NT2/D1 (cell line): ENCODE results near the gene R3HDM4.
"Not testable (repeated sequence)": the region's sequence is repeated elsewhere in the genome, so short reads cannot be mapped to it uniquely, and the experiment has no call there.

Experiments
- DNase-seq: peaks from one replicate; pipeline ENCODE4 v3.0.0-alpha.2; 2011; ENCODE audit warnings: low read depth, low spot score
- H3K27me3 ChIP-seq: 2 replicates; pipeline ENCODE4 v1.6.0; 2011; ENCODE audit warnings: mild to moderate bottlenecking; ENCODE audit not compliant: insufficient read length, insufficient read depth
- H3K36me3 ChIP-seq: 2 replicates; pipeline ENCODE4 v1.6.1; 2011; ENCODE audit warnings: mild to moderate bottlenecking, low read length, mixed read lengths; ENCODE audit not compliant: insufficient read depth, insufficient read length
- H3K4me1 ChIP-seq: 2 replicates; pipeline ENCODE4 v1.5.1; 2011; ENCODE audit not compliant: insufficient read depth, insufficient read length
- H3K4me3 ChIP-seq: 2 replicates; pipeline ENCODE4 v1.5.1; 2011; ENCODE audit warnings: low read depth; ENCODE audit not compliant: insufficient read length
- H3K9ac ChIP-seq: 2 replicates; pipeline ENCODE4 v1.6.0; 2011; ENCODE audit warnings: low read depth; ENCODE audit not compliant: insufficient read length
- H3K9me3 ChIP-seq: 2 replicates; pipeline ENCODE4 v1.5.1; 2011; ENCODE audit warnings: mild to moderate bottlenecking, low read length; ENCODE audit not compliant: insufficient read depth
- SUZ12 ChIP-seq: IDR thresholded peaks from 2 replicates; pipeline ENCODE4 v1.6.1; 2011; ENCODE audit not compliant: insufficient read length, insufficient read depth; ENCODE audit errors: extremely low read depth
- YY1 ChIP-seq: IDR thresholded peaks from 2 replicates; pipeline ENCODE4 v1.6.1; 2011; ENCODE audit not compliant: insufficient read length, insufficient read depth
- ZNF274 ChIP-seq: IDR thresholded peaks from 2 replicates; pipeline ENCODE4 v1.6.1; 2011; ENCODE audit warnings: mild to moderate bottlenecking, low read depth, low read length

Gene R3HDM4

DNA sequence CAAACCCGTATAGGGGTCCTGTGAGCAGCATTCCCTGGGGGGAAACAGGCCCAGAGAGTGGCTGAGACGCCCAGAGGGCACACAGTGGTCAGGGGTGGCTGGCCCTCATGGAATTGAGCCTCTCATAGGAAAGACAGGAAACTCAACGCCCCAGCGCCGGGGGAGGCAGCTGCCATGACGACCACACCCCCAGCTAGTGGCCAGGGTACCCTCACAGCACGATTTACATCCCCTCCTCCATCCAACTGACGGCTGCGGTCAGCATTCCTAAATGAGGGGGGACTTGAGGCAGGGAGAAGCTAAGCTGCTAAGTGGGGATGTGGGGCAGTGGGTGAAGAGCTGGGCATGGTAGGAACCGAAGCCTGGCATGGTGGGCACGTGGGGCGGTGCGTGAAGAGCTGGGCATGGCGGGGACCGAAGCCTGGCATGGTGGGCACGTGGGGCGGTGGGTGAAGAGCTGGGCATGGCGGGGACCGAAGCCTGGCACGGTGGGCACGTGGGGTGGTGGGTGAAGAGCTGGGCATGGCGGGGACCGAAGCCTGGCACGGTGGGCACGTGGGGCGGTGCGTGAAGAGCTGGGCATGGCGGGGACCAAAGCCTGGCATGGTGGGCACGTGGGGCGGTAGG, 30.0 kb downstream of the R3HDM4 start:
- H3K9me3 ChIP-seq: peaks cover 6% of the 10 kb centered on the region; the same call in 1 of the 2 replicates
- peaks cover 7% of the 10 kb centered on the region for H3K4me1 ChIP-seq
- H3K27me3 ChIP-seq: no peaks in the 10 kb centered on the region
- H3K9ac ChIP-seq: no peak overlapping the region
- peaks cover 82% of the 10 kb centered on the region for H3K36me3 ChIP-seq
- H3K4me3 ChIP-seq: no peak overlapping the region
- TF ChIP-seq SUZ12 (no peak), YY1 (no peak), ZNF274 (no peak)
- DNase-seq: no peak

- Histone ChIP-seq H3K4me1 (peaks cover 7% of the 10 kb centered on the region), H3K27me3 (no peaks in the 10 kb centered on the region), H3K36me3 (peaks cover 76% of the 10 kb centered on the region), H3K9ac (no peak overlapping the region), H3K9me3 (peaks cover 6% of the 10 kb centered on the region; the same call in 1 of the 2 replicates), H3K4me3 (no peak overlapping the region)
- no peak for TF ChIP-seq ZNF274
- no peak for TF ChIP-seq SUZ12
- no peak for TF ChIP-seq YY1
- no peak for DNase-seq
Observed at GRCh38 chr19:881385-882071, 31.5 kb downstream of the R3HDM4 start.

GRCh38 chr19:879711-880438, 33.1 kb downstream of the R3HDM4 start:
- H3K4me3 ChIP-seq: no peak overlapping the region
- H3K4me1 ChIP-seq: peaks cover 6% of the 10 kb centered on the region
- no peaks in the 10 kb centered on the region for H3K27me3 ChIP-seq
- H3K9me3 ChIP-seq: peaks cover 6% of the 10 kb centered on the region; the same call in 1 of the 2 replicates
- H3K36me3 ChIP-seq: peaks cover 74% of the 10 kb centered on the region
- no peak for DNase-seq
- TF ChIP-seq ZNF274: no peak
- TF ChIP-seq YY1: no peak
- H3K9ac ChIP-seq: no peak overlapping the region

- not testable (repeated sequence) for H3K4me3 ChIP-seq, DNase-seq, H3K9me3 ChIP-seq, H3K27me3 ChIP-seq, H3K9ac ChIP-seq, H3K4me1 ChIP-seq
- H3K36me3 ChIP-seq: peaks cover 72% of the 10 kb centered on the region
Observed at GRCh38 chr19:878751-879561, 34.1 kb downstream of the R3HDM4 start.

GRCh38 chr19:877992-878660, 34.9 kb downstream of the R3HDM4 start:
- H3K9ac ChIP-seq, DNase-seq, H3K27me3 ChIP-seq, H3K4me3 ChIP-seq, H3K9me3 ChIP-seq, H3K4me1 ChIP-seq: not testable (repeated sequence)
- peaks cover 71% of the 10 kb centered on the region for H3K36me3 ChIP-seq

GRCh38 chr19:876780-877314, 36.2 kb downstream of the R3HDM4 start:
- no peak overlapping the region for H3K9ac ChIP-seq
- no peaks in the 10 kb centered on the region for H3K27me3 ChIP-seq
- peaks cover 6% of the 10 kb centered on the region; the same call in 1 of the 2 replicates for H3K9me3 ChIP-seq
- no peak for TF ChIP-seq SUZ12
- no peak for TF ChIP-seq YY1
- TF ChIP-seq ZNF274: no peak
- no peak overlapping the region for H3K4me3 ChIP-seq
- H3K36me3 ChIP-seq: peaks cover 58% of the 10 kb centered on the region
- H3K4me1 ChIP-seq: peaks cover 6% of the 10 kb centered on the region
- no peak for DNase-seq
